Heart left ventricle (tissue), 16 donors: ENCODE results near the gene TNIK. TPM values are rescaled to one million over a fixed set of nuclear protein-coding genes. Genes with fewer than 3 reads are reported as not detected.

Experiments used
- ATAC-seq, 4 donors: fragments of 200-7000 bp; cut with Tn5 transposase; one replicate each; pipeline ENCODE4 v1.9.1; 2020 to 2022; ENCODE audit warnings: moderate library complexity in 4 of 4, mild to moderate bottlenecking in 3 of 4, moderate number of reproducible peaks in 1 of 4
- DNase-seq, 5 donors: peaks; one replicate each; pipeline ENCODE4 v3.0.0-alpha.2; 2020
- H3K27ac ChIP-seq, 12 donors: fragments of 200-600 bp; sonication (generic) in 4 of 12; one replicate each; pipeline versions ENCODE4 v1.5.0 to v1.8.0; 2016 to 2022; ENCODE audit warnings: mild to moderate bottlenecking in 2 of 12
- H3K27me3 ChIP-seq, 9 donors: fragments of 200-600 bp; sonication (generic) in 2 of 9; one replicate each; pipeline versions ENCODE4 v1.5.1 to v1.8.0; 2016 to 2022; ENCODE audit warnings: mild to moderate bottlenecking in 3 of 9
- H3K36me3 ChIP-seq, 9 donors: fragments of 200-600 bp; sonication (generic) in 2 of 9; one replicate each; pipeline versions ENCODE4 v1.5.0 to v1.8.0; 2018 to 2022; ENCODE audit warnings: mild to moderate bottlenecking in 2 of 9
- H3K4me1 ChIP-seq, 12 donors: fragments of 200-600 bp; sonication (generic) in 4 of 12; one replicate each; pipeline versions ENCODE4 v1.5.0 to v1.8.0; 2016 to 2022; ENCODE audit warnings: mild to moderate bottlenecking in 3 of 12
- H3K4me3 ChIP-seq, 12 donors: fragments of 200-600 bp; sonication (generic) in 4 of 12; one replicate each; pipeline versions ENCODE4 v1.5.0 to v1.8.0; 2017 to 2022; ENCODE audit warnings: mild to moderate bottlenecking in 9 of 12, moderate library complexity in 4 of 12
- H3K9me3 ChIP-seq, 12 donors: fragments of 200-600 bp; sonication (generic) in 4 of 12; one replicate each; pipeline versions ENCODE4 v1.5.0 to v1.8.0; 2016 to 2022; ENCODE audit warnings: mild to moderate bottlenecking in 1 of 12
- CTCF ChIP-seq, 12 donors: fragments of 200-600 bp; sonication (generic) in 4 of 12; IDR thresholded peaks; one replicate each; pipeline versions ENCODE4 v1.5.0 to v1.8.0; 2018 to 2022; ENCODE audit warnings: antibody characterized with exemption in 12 of 12, mild to moderate bottlenecking in 5 of 12
- POLR2A ChIP-seq, 2 donors: fragments of 450-650 bp; IDR thresholded peaks; one replicate each; pipeline ENCODE4 v1.6.1; 2017; ENCODE audit warnings: antibody characterized with exemption in 2 of 2, mild to moderate bottlenecking in 2 of 2, moderate library complexity in 2 of 2
- WGBS, 4 donors: extraction: QIAGEN DNeasy Blood & Tissue Kit in 2 of 4; methylation state at CpG; one replicate each; pipeline versions ENCODE4 v1.1.5 to v1.1.7; 2013 to 2018; 5-methylcytosine and 5-hydroxymethylcytosine counted together
- intact Hi-C, 10 donors: fragments of 100-400 bp; cut with DNase I; formaldehyde crosslinking; loops; one replicate each; pipeline versions ENCODE4 v1.11.1 to v1.14.2; 2022
- polyA plus RNA-seq, 2 donors: library from polyadenylated mRNA; stranded (reverse); fragments of 200-250 nt; gene quantifications; one replicate each; pipeline ENCODE4 v1.2.3, GENCODE V29; 2013
- total RNA-seq, 9 donors: library from RNA; depleted of rRNA in 2 of 9; stranded (reverse); fragments of >200 nt in 2 of 9; fragmentation: NEBNext Ultra II Directional in 3 of 9; extraction: Animal tissue kit (Norgen Biotek cat#: 25700) in 3 of 9; gene quantifications; one replicate each; pipeline versions ENCODE4 v1.1.0 to v1.2.4, GENCODE V29; 2016 to 2023
- donor health status: ischemic (EF 13 %, LVEDD 7.1; RV severe dilation, severe dysfunction).
- donor health status: healthy with polysubstance abuse.
- donor health status: DM: no; HTN: yes; CAD: no.
- donor health status: DM: no; HTN: no; CAD: no.
- donor health status: ischemic (EF 25% LVEDD 6.9; RV normal size, moderate dysfunction).
- donor health status: ischemic (EF 25% LVEDD 5.7; RV mildly dilated, moderate dysfunction).
- donor health status: healthy.
- donor health status: DM: yes; HTN: yes; CAD: no.
- donor health status: ischemic (EF 35%, LVEDD 5.7; RV mildly dilated, moderate dysfunction).
- donor health status: nonischemic (EF 11% LVEDD 7.7; RV severe dilation, severe dysfunction).
- donor health status: DM: yes; HTN: yes; CAD: no.
- donor health status: PGD.
- donor health status: ischemic (EF 29% LVEDD 5.4; RV normal size, mild dysfunction).
- donor health status: nonischemic (EF 23%, LVEDD 6.1; RV moderate dilation, normal function).

TNIK gene
- total and polyA plus RNA-seq, 11 donors: 12.3 to 51.6 (median 32.4) TPM

DNA sequence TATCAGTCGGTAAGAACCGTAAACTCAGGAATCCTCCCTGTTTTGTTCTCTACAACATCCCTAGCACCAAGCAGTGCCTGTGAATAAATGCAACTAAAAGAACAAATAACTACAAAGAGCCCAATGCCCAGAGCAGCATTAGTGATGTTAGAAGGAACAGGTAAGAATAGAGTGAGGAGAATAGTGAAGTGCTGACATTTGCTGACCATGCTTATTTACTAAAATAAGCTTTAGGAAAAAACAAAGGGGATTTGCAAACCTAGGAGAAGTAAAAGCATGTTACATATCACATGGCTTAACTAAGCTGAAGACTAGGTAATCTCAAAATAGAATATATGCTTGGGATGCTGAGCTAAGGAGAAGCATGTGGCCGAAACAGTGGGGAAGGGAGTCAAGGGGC, 247.6 kb downstream of the TNIK start:
- no peak for DNase-seq
- H3K4me1 ChIP-seq: peaks cover 0 to 6% (median 0%) of the 10 kb centered on the region in 12 donors
- TF ChIP-seq POLR2A (IDR thresholded peaks at IDR 0.05): no peak
- no peak for TF ChIP-seq CTCF (IDR thresholded peaks at IDR 0.05)
- intact Hi-C loops: no loop called here
- H3K27ac ChIP-seq: no peak overlapping the region
- H3K27me3 ChIP-seq: no peaks in the 10 kb centered on the region
- H3K9me3 ChIP-seq: no peaks in the 10 kb centered on the region
- ATAC-seq: no peak
- 84 to 92% (median 87%) methylated on average over 3 of the region's 3 CpGs for WGBS, 4 donors
- no peak overlapping the region for H3K4me3 ChIP-seq
- no peaks in the 10 kb centered on the region for H3K36me3 ChIP-seq

DNA sequence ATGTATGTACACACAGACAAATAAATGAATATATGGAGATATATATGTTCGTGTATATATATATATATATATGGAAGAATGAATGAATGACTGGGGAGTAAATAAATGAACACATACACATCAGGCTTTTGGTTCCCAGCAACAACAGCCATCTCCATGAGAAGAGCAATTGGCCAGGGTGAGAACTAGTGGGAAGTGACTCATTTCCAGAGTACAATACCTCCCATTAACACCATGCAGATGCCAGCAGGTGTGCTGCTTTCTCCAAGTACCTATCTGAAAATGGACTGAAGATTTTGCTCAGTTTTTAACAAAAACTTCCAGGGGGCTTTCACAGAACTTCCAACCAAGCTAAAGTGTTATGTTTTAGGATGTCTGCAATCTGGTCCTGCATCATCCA, 253.9 kb downstream of the TNIK start:
- no peaks in the 10 kb centered on the region for H3K27me3 ChIP-seq
- H3K4me1 ChIP-seq: peaks cover 0 to 12% (median under 1%) of the 10 kb centered on the region in 12 donors
- no peaks in the 10 kb centered on the region for H3K36me3 ChIP-seq
- ATAC-seq: no peak
- WGBS, 4 donors: 81 to 94% (median 87%) methylated on average over 1 of the region's 1 CpG
- H3K9me3 ChIP-seq: no peaks in the 10 kb centered on the region
- no peak for DNase-seq
- intact Hi-C loops: loop anchor here in 1 of 10 donors (10.0 kb wide), 1 partner anchor 49 kb away; no protein-coding TSS in a partner anchor
- TF ChIP-seq POLR2A (IDR thresholded peaks at IDR 0.05) (no peak), CTCF (IDR thresholded peaks at IDR 0.05) (no peak)
- no peak overlapping the region for H3K27ac ChIP-seq
- no peak overlapping the region for H3K4me3 ChIP-seq

DNA sequence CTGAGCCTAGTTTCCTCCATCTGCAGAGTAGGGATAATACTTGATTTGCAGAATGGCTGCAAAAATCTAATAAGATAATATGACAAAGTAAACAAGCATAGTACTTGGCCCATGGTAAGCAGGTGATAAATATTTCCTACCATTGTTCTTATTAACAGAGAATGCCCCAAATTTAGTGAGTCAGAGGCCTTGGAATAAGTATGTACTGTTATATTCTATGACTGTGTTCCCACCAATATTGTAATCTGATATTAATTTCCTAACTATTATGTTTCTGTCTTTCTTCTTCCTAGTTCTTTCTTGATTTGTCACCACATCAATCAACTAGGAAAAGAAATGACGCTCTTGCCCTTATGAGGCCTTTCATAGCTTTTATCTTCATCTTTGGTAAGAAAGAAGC, 255.3 kb downstream of the TNIK start:
- WGBS, 4 donors: 67 to 85% (median 81%) methylated on average over 1 of the region's 1 CpG
- TF ChIP-seq POLR2A (IDR thresholded peaks at IDR 0.05) (no peak), CTCF (IDR thresholded peaks at IDR 0.05) (no peak)
- DNase-seq (no peak), ATAC-seq (no peak)
- no peaks in the 10 kb centered on the region for H3K27me3 ChIP-seq
- H3K4me1 ChIP-seq: peaks cover 0 to 13% (median 1%) of the 10 kb centered on the region in 12 donors
- no peak overlapping the region for H3K27ac ChIP-seq
- H3K4me3 ChIP-seq: no peak overlapping the region
- intact Hi-C loops: loop anchor here in 2 of 10 donors (5.0 to 10.0 kb wide), 2 partner anchors 50 to 107 kb away; no protein-coding TSS in a partner anchor
- no peaks in the 10 kb centered on the region for H3K9me3 ChIP-seq
- H3K36me3 ChIP-seq: no peaks in the 10 kb centered on the region

DNA sequence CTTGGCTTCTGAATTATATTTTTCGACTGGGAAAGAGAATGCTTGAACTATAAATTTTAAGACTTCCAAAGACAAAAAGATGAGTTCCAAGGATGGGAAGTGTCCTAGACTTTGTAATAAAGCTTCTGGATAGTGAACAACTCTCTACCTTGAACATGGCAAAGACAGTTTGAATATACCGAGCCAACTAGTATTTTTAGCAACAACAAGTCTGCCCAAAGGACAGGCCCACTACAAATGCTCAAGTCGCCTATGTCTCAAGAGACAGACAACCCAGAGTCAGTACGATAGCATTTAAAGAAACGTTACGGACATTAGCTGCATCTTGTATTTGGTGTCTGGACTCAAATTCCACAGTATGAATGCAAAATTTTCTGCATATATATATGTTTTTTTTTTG, 258.4 kb downstream of the TNIK start:
- H3K36me3 ChIP-seq: no peaks in the 10 kb centered on the region
- ATAC-seq (peak in 3 of 4 donors; percentile 63 to 71 (median 65)), DNase-seq (no peak)
- no peaks in the 10 kb centered on the region for H3K27me3 ChIP-seq
- no peaks in the 10 kb centered on the region for H3K9me3 ChIP-seq
- H3K4me1 ChIP-seq: peaks cover 0 to 19% (median 4%) of the 10 kb centered on the region in 12 donors
- H3K4me3 ChIP-seq: no peak overlapping the region
- peak overlapping the region in 2 of 12 donors; percentile 6 to 25 for H3K27ac ChIP-seq
- 37 to 46% (median 42%) methylated on average over 6 of the region's 6 CpGs for WGBS, 4 donors
- intact Hi-C loops: loop anchor here in 2 of 10 donors (5.0 to 10.0 kb wide), 2 partner anchors 53 to 110 kb away; no protein-coding TSS in a partner anchor
- TF ChIP-seq POLR2A (IDR thresholded peaks at IDR 0.05): no peak
- TF ChIP-seq CTCF (IDR thresholded peaks at IDR 0.05): no peak
